Activated T-cell treated with anti-CD3 and anti-CD28 coated beads, Interleukin-2, amount 50 U/mL, for 72 hours (primary cell): Measurements from ENCODE around the gene MCC. TPM values are rescaled to one million over a fixed set of nuclear protein-coding genes. Genes with fewer than 3 reads are reported as not detected.

Source experiments
- ATAC-seq, 2 donors: fragments of 150-1000 bp; cut with Tn5 transposase; replicated peaks in 1 of 2; 2 replicates each; pipeline ENCODE4 v1.10.0; 2021; ENCODE audit warnings: moderate library complexity in 2 of 2, mild to moderate bottlenecking in 1 of 2
- DNase-seq, 2 donors: peaks; one replicate each; pipeline ENCODE4 v3.0.0; 2021 to 2022; ENCODE audit warnings: mixed read lengths in 1 of 2
- H3K27ac Mint-ChIP-seq: one replicate; pipeline ENCODE4 v1.8.0; 2022; ENCODE audit warnings: mild to moderate bottlenecking, moderate library complexity, mixed read lengths
- H3K27me3 Mint-ChIP-seq: one replicate; pipeline ENCODE4 v1.8.0; 2022; ENCODE audit warnings: low read depth, mixed read lengths
- H3K36me3 Mint-ChIP-seq, 2 donors: one replicate each; pipeline ENCODE4 v1.8.0; 2022; ENCODE audit warnings: mixed read lengths in 2 of 2, mild to moderate bottlenecking in 1 of 2; ENCODE audit not compliant: insufficient read depth in 2 of 2
- H3K4me1 Mint-ChIP-seq: one replicate; pipeline ENCODE4 v1.8.0; 2022; ENCODE audit warnings: low read depth, mixed read lengths
- H3K4me3 Mint-ChIP-seq, 2 donors: one replicate each; pipeline ENCODE4 v1.8.0; 2022; ENCODE audit warnings: mild to moderate bottlenecking in 2 of 2, mixed read lengths in 2 of 2, moderate library complexity in 2 of 2
- H3K9me3 Mint-ChIP-seq, 2 donors: one replicate each; pipeline ENCODE4 v1.8.0; 2022; ENCODE audit warnings: mixed read lengths in 2 of 2
- total RNA-seq, 2 donors: library from RNA; stranded (reverse); gene quantifications; one replicate each; pipeline ENCODE4 v1.2.3, GENCODE V29; 2022

Gene MCC
- total RNA-seq, 2 donors from 2014 or later, result 3.3 to 4.2 TPM

DNA sequence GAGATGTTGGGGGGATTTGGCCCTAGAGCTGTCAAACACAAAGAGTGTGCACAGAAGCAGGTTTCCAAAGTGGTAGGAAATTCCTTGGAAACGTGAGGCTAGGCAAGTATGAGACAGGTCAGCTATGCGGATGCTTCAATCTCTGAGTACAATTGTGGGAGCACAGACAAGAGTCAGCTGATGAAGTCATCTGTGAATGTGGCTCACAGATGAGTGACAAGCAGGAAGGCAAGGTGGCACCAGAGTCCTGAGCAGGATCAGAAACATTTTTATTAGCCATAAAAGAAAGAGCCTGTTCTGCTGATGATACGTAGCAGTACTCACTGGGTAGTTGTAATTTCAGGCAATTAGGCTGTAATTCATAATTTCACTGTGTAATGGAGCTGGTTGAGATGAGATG is 394.7 kb downstream of the MCC start:
- ATAC-seq (no peak), DNase-seq (no peak)
- peaks cover 7% of the 10 kb centered on the region for H3K27me3 Mint-ChIP-seq
- peaks cover 11% of the 10 kb centered on the region for H3K4me1 Mint-ChIP-seq
- no peaks in the 10 kb centered on the region for H3K9me3 Mint-ChIP-seq
- H3K4me3 Mint-ChIP-seq, result no peak overlapping the region
- H3K27ac Mint-ChIP-seq, result no peak overlapping the region
- H3K36me3 Mint-ChIP-seq, result no peaks in the 10 kb centered on the region

DNA sequence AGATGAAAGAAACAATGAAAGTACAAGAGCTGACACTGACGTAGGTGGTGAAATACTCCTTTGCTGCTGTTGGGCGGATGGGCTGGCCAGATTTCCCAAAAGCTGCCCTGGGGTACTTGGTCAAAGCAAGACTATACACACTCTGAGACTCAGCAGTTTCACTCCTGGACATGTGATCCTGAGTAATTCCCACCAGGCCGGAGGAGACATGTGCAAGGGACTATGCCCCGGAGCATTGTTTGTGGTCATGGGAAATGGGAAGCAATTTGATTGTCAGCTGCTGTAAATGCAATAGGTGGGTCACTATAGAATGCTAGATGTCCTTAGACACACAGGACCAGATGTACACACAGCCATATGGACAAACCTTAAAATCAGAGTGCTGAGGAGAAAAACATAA is 395.6 kb downstream of the MCC start:
- Mint-ChIP-seq H3K27ac (no peak overlapping the region), H3K4me3 (no peak overlapping the region), H3K9me3 (no peaks in the 10 kb centered on the region), H3K4me1 (peaks cover 11% of the 10 kb centered on the region), H3K27me3 (peaks cover 7% of the 10 kb centered on the region), H3K36me3 (no peaks in the 10 kb centered on the region)
- DNase-seq (no peak), ATAC-seq (no peak)

DNA sequence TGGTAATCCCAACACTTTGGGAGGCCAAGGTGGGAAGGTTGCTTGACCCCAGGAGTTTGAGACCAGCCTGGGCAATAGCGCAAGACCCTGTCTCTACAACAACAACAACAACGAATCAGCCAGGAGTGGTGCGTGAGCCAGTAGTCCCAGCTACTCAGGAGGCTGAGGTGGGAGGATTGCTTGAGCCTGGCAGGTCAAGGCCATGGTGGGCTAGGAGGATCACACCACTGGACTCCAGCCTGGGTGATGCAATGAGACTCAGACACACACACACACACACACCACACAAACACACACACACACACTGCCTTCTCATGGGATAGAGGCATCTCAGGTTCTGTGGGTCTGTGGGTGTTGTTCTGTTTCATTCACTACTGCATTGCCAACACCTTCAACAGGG is 396.6 kb downstream of the MCC start:
- DNase-seq, result no peak
- Mint-ChIP-seq H3K36me3 (no peaks in the 10 kb centered on the region), H3K4me1 (peaks cover 11% of the 10 kb centered on the region)

DNA sequence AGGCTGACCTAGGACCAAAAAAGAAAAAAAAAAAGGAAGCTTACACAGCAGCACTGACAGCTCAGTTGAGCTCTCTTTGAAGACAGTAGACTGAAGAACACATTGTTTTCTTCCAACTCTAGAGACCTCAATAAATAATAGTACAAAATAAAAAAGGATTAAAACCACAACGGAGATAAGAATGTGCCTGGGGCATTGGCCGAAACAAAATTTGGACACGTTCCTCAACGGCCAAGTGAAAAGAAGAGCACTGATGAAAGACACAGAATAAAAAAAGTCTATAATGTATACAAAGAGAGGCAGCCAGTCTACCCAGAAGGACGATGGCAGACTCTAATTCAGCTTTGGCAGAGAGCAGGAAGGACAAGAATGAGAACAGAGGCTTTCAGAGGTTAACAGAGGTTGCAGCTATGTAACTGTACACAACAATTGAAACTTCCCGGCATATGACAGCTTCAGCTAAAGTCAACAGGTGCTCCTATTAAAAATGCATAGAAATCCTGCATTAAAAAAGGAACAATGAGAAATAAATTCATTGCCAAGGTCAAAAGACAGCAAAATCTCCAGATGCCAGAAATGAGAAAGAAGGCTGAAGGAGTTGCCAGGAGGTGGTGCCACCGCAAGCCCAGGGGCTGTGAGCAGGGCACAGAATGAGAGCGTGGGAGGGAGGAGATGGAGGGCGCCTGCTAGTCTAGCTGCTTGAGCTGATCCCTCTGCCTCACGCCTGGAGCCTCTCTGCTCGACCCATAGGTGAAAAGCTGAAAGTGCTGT is 397.7 kb downstream of the MCC start:
- H3K9me3 Mint-ChIP-seq, result no peaks in the 10 kb centered on the region
- no peak overlapping the region for H3K4me3 Mint-ChIP-seq
- H3K27me3 Mint-ChIP-seq, result peaks cover 7% of the 10 kb centered on the region
- DNase-seq (peak; percentile 12 to 24), ATAC-seq (peak; percentile 57 to 71)
- H3K27ac Mint-ChIP-seq, result no peak overlapping the region
- H3K4me1 Mint-ChIP-seq, result peaks cover 11% of the 10 kb centered on the region
- H3K36me3 Mint-ChIP-seq, result no peaks in the 10 kb centered on the region

More for the DNA sequence above, 396.6 kb downstream of the MCC start:
- H3K9me3 Mint-ChIP-seq, result no peaks in the 10 kb centered on the region
- peaks cover 7% of the 10 kb centered on the region for H3K27me3 Mint-ChIP-seq
- no peak overlapping the region for H3K4me3 Mint-ChIP-seq
- no peak overlapping the region for H3K27ac Mint-ChIP-seq
- no peak for ATAC-seq

DNA sequence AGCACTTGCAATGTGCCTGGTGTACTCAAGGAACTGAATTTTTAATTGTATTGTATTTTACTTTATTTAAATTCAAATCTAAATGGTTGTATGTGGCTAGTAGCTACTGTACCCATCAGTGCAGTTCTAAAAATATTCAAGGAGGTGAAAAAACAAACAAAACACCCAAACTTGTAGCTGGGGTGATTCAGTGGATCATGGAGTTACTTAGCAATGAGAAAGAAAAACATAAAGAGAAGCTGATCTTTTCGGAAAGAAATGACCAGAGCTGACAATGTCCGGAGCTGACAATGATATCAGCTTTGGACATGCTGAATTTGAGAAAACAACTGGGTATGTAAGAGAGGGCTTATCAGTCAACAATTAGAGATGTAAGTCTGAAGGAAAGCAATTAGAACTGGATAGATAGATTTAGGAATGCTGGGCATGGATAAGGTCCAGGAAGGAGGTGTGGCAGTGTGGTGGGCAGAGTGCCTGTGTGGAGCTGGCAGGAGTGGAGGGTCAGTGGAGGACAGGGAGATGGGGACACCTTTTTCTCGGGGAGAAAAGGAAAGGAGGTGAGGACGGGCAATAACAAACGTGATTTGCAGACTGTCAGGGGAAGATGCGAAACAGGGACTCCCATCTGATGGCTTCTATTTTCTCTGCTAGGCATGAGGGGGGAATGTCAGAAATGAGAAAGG is 398.5 kb downstream of the MCC start:
- DNase-seq (no peak), ATAC-seq (no peak)
- peaks cover 7% of the 10 kb centered on the region for H3K27me3 Mint-ChIP-seq
- H3K4me3 Mint-ChIP-seq, result no peak overlapping the region
- H3K27ac Mint-ChIP-seq, result no peak overlapping the region
- no peaks in the 10 kb centered on the region for H3K9me3 Mint-ChIP-seq
- peaks cover 11% of the 10 kb centered on the region for H3K4me1 Mint-ChIP-seq
- H3K36me3 Mint-ChIP-seq, result no peaks in the 10 kb centered on the region

DNA sequence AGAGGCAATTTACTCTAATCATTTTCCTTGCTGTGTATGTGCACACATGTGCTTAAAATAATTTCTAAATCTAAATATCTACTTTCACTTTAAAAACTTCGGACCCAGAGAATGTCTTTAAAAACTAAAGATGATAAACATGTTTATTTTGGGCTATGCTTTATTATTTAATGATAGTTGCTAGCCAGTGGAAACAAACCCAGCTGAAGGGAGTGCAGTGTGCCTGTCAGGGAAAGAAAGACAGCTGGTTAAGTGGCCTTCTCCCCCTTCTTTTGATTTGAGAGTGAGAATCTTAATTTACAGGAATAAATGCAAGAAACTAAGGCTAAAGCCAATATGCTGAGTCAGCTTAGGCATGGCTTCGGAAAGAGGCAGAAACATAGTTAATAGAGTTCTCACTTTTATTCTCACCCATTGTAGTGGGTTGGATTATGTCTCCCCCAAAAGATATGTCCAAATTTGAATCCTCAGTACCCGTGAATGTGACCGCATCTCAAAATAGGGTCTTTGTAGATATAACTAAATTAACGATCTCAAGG is 400.2 kb downstream of the MCC start:
- H3K27me3 Mint-ChIP-seq, result peaks cover 7% of the 10 kb centered on the region
- H3K27ac Mint-ChIP-seq, result no peak overlapping the region
- ATAC-seq (no peak), DNase-seq (no peak)
- no peaks in the 10 kb centered on the region for H3K36me3 Mint-ChIP-seq
- H3K9me3 Mint-ChIP-seq, result no peaks in the 10 kb centered on the region
- peaks cover 11% of the 10 kb centered on the region for H3K4me1 Mint-ChIP-seq
- no peak overlapping the region for H3K4me3 Mint-ChIP-seq

DNA sequence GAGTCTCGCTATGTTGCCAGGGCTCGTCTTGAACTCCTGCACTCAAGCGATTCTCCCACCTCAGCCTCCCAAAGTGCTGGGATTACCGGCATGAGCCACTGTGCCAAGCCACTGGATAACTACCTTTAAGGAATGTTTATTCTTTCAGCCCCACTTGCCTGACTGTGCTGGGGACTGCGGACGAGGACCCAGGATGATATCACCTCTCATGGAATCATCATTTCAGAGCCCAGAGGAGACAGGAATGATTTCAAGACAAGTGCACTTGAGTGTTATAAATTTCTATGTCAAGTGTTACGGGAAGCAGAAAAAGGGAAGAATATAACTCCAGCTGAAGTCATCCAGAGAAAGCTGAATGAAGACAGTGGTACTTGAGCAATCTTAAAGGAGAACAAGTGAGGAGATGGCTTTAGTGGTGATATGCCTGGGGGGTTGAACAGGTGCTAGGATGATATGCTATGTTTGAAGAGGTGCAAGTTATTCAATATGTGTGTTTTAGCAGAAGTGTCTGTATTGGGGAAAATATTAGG is 402.3 kb downstream of the MCC start:
- Mint-ChIP-seq H3K27ac (no peak overlapping the region), H3K4me1 (peaks cover 11% of the 10 kb centered on the region)
- ATAC-seq, result no peak

DNA sequence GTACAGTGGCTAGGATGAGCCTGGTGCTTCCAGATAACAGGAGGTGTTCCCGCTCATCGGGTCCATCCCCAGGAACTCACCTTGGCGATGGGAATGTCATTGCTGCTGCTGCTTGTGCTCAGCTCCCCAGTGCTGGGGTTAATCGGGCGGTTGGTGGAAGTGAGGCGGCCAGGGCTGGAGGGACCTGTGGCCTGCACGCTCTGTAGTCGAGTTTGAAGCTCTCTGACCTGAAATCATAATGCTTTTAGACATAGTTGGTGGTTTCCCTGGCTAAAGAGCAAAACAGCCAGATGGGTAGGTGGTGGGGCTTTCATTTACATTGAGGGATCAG is 403.2 kb downstream of the MCC start:
- H3K9me3 Mint-ChIP-seq, result no peaks in the 10 kb centered on the region

More for the DNA sequence above, 402.3 kb downstream of the MCC start:
- Mint-ChIP-seq H3K27me3 (peaks cover 7% of the 10 kb centered on the region), H3K9me3 (no peaks in the 10 kb centered on the region), H3K4me3 (no peak overlapping the region), H3K36me3 (no peaks in the 10 kb centered on the region)
- no peak for DNase-seq

DNA sequence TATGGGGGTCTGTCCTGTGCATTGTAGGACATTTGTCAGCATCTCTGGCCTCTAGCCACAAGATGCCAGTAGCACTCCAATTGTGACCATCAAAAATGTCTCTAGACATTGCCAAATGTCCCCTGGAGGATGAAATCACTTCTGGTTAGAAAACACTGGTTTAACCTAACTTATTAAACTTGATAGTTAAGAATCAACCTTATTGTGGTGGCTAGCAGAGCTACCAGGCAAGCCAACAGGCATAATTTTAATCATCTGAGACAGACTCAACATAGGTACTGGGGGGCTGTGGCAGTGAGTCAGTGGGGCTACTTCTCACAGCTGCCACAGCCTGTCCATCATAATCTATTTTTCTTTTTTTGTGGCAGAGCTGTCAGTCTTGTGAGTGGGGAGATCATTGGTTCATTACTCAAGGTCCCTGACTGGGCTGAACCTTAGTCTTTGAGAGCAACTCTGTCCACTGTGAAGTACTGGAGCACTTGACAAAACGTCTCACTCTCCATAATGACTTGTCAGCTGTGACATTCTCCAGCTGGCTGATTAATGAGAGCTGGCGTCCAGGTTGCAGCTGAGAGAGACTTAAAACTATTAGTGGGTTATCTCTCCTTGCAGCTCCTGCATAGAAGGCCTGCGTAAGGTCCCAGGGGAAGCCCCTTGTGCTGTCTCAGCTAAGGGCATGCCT is 403.7 kb downstream of the MCC start:
- no peak for ATAC-seq
- Mint-ChIP-seq H3K4me1 (no peaks in the 10 kb centered on the region), H3K9me3 (no peaks in the 10 kb centered on the region), H3K4me3 (no peak overlapping the region), H3K27me3 (no peaks in the 10 kb centered on the region), H3K27ac (no peak overlapping the region), H3K36me3 (no peaks in the 10 kb centered on the region)
- DNase-seq, result no peak

More for the DNA sequence above, 403.2 kb downstream of the MCC start:
- Mint-ChIP-seq H3K27me3 (peaks cover 4% of the 10 kb centered on the region), H3K4me3 (no peak overlapping the region), H3K4me1 (peaks cover 4% of the 10 kb centered on the region), H3K36me3 (no peaks in the 10 kb centered on the region), H3K27ac (no peak overlapping the region)
- DNase-seq (no peak), ATAC-seq (no peak)

DNA sequence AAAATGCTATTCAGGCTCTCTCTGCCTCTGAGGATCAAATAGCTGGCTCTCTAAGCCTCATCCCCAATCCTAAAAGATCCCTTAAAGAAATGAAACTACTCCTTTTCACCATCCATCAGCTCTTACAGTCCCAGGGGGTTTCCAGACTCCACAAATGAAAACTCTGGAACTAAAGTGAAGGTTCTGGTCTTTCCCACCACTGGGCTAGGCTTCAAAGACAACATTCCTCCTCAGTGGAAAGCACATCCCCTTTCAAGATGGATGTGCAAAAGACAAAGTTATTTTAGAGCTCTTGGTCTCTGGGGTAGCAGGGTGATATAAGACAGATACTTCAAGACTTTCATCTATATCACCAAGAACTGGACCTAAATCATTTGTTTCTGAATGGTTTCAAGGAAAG is 404.8 kb downstream of the MCC start:
- no peaks in the 10 kb centered on the region for H3K27me3 Mint-ChIP-seq
- ATAC-seq, result no peak

DNA sequence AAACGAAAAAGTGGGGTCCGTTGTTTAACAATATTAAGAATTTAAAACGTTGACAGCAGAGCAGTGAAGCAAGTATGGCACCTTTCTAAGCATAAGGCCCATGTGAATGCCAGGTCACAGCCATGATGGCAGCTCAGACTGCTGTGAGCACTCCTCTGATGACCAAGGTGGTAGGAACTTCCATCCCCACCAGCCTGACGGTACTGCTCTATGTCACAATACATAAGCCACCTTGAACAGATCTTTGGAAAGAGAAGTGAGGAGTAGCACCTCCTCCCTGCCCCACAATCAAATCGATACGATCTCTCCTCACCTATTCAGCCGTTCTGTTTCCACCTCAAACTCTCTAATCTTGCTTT is 405.7 kb downstream of the MCC start:
- H3K9me3 Mint-ChIP-seq, result peaks cover under 1 to 2% of the 10 kb centered on the region in 2 donors
- no peaks in the 10 kb centered on the region for H3K27me3 Mint-ChIP-seq
- DNase-seq, result no peak
- no peak overlapping the region for H3K27ac Mint-ChIP-seq
- peaks cover 0 to under 1% of the 10 kb centered on the region in 2 donors for H3K36me3 Mint-ChIP-seq
- no peak overlapping the region for H3K4me3 Mint-ChIP-seq
- no peaks in the 10 kb centered on the region for H3K4me1 Mint-ChIP-seq
- ATAC-seq, result no peak

More for the DNA sequence above, 404.8 kb downstream of the MCC start:
- Mint-ChIP-seq H3K4me3 (no peak overlapping the region), H3K9me3 (peaks cover 0 to 2% of the 10 kb centered on the region in 2 donors), H3K27ac (no peak overlapping the region), H3K4me1 (no peaks in the 10 kb centered on the region), H3K36me3 (no peaks in the 10 kb centered on the region)
- no peak for DNase-seq

DNA sequence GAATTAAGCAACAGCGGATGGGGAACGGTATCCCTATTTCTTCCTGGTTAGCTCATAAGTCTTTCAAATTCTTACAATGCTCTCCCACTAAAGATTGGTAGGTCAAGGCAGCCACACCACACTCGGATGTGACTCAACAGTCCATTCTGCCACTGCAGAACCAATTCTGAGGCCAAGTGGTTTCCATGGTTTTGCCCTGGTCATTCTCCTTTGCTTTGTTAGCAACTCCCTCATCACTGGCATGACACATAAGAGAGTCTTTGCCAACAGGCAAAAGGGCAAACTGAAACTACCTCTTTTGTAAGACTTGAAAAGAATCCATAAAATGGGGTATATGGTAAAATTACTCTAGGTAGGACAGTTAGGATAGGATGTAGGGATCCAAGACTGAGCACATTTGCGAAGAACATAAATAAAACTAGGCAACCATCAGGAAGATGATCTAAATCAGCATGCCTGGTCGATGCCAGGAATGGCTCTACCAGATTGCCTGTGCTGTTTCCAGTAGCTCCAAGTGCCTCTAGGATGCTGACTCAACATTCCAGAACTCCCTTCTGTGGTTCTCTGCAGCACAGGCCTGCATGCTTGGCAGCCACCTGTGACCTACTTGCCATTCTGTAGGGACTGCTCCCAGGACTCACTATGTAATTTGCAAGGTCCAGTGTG is 406.2 kb downstream of the MCC start:
- DNase-seq (no peak), ATAC-seq (no peak)
- Mint-ChIP-seq H3K4me1 (no peaks in the 10 kb centered on the region), H3K27ac (no peak overlapping the region), H3K9me3 (peaks cover 2 to 6% of the 10 kb centered on the region in 2 donors), H3K27me3 (no peaks in the 10 kb centered on the region), H3K4me3 (no peak overlapping the region), H3K36me3 (peaks cover 0 to 4% of the 10 kb centered on the region in 2 donors)
